ENCODE results near the gene NLRP3. TPM values are rescaled to one million over a fixed set of nuclear protein-coding genes. Genes with fewer than 3 reads are reported as not detected.

Gene NLRP3
- total and polyA plus RNA-seq, 2 of the 13 experiments (the other 11 are each of a cell fraction or from before 2014, with no cell fraction given): not detected

GRCh38 chr1:247496581-247497285, 80.8 kb downstream of the NLRP3 start:
- ATAC-seq (no peak), FAIRE-seq (no peak), DNase-seq (ENCODE audit: low spot score) (no peak)
- H3K9me3 ChIP-seq (ENCODE audit: low read length): no peaks in the 10 kb centered on the region
- no peaks in the 10 kb centered on the region for H3K79me2 ChIP-seq (ENCODE audit: insufficient read depth, low read length)
- no peaks in the 10 kb centered on the region for H3K4me1 ChIP-seq (ENCODE audit: insufficient read depth, low read length)
- ChIA-PET POLR2A (no interaction called here), CTCF (ENCODE audit: low intra/inter-chr PET ratio, low total read pairs) (no interaction called here)
- H3K4me3 ChIP-seq (replicated peaks in 1 of 3; ENCODE audit: insufficient read depth in 1 of 3, low read depth in 2 of 3, low read length in 3 of 3): no peak overlapping the region
- no peaks in the 10 kb centered on the region for H4K20me1 ChIP-seq (ENCODE audit: insufficient read depth, low read length)
- no peaks in the 10 kb centered on the region for H3K36me3 ChIP-seq (replicated peaks in 1 of 2; ENCODE audit: control insufficient read depth in 1 of 2, insufficient read depth in 2 of 2, low read length in 2 of 2)
- H3K27me3 ChIP-seq (ENCODE audit: control insufficient read depth in 1 of 2, insufficient read depth in 2 of 2, low read length in 2 of 2): 0 out of 5 replicates have a peak, but pooled peaks cover 0 to 3% of the 10 kb centered on the region in 2 experiments
- no peak overlapping the region for H3K27ac ChIP-seq (ENCODE audit: extremely low read length, insufficient read depth, low read length)
- H3K4me2 ChIP-seq (ENCODE audit: low read depth, low read length): no peak overlapping the region
- 15% methylated on average over 9 of the region's 10 CpGs for WGBS (ENCODE audit: low lambda C conversion rate)
- TF ChIP-seq HNF1B (CRISPR knock-in tag; IDR thresholded peaks at IDR 0.05): no peak
- TF ChIP-seq ZBTB1 (CRISPR knock-in tag; IDR thresholded peaks at IDR 0.05; ENCODE audit: borderline replicate concordance): no peak
- TF ChIP-seq ZNF121 (CRISPR knock-in tag; IDR thresholded peaks at IDR 0.05): no peak
- no peak for TF ChIP-seq PBX3 (CRISPR knock-in tag; IDR thresholded peaks at IDR 0.05; ENCODE audit: borderline replicate concordance)
- no peak for TF ChIP-seq ZNF572 (CRISPR knock-in tag; IDR thresholded peaks at IDR 0.05)
- no peak for TF ChIP-seq ZNF263 (CRISPR knock-in tag; IDR thresholded peaks at IDR 0.05)
- no peak for TF ChIP-seq KDM4B (CRISPR knock-in tag; IDR thresholded peaks at IDR 0.05)
- no peak for TF ChIP-seq SIN3A (IDR thresholded peaks at IDR 0.05; ENCODE audit: borderline replicate concordance, low read depth, low read length)
- TF ChIP-seq TGIF2 (CRISPR knock-in tag; IDR thresholded peaks at IDR 0.05): no peak
- no peak for TF ChIP-seq SRSF9 (IDR thresholded peaks at IDR 0.05; ENCODE audit: borderline replicate concordance, insufficient read depth, low read depth, low read length, poor library complexity, severe bottlenecking)
- TF ChIP-seq DNMT1 (CRISPR knock-in tag; IDR thresholded peaks at IDR 0.05): no peak
- TF ChIP-seq MEF2D (CRISPR knock-in tag; IDR thresholded peaks at IDR 0.05): no peak
- no peak for TF ChIP-seq GABPA (IDR thresholded peaks at IDR 0.05; ENCODE audit: low read depth, low read length)
- no peak for TF ChIP-seq GABPA (CRISPR knock-in tag; IDR thresholded peaks at IDR 0.05; ENCODE audit: low read depth)
- no peak for TF ChIP-seq MYNN (CRISPR knock-in tag; IDR thresholded peaks at IDR 0.05; ENCODE audit: low read depth)
- no peak overlapping the region for H2AFZ ChIP-seq (ENCODE audit: low read length)
- in situ Hi-C loops (cut with HindIII; ENCODE audit: extremely low pct_ligation_motif_present, low pct_unique_long_range_greater_than_20kb) (no loop called here), intact Hi-C loops (cut with micrococcal nuclease; ENCODE audit: unreplicated experiment) (no loop called here)
- H3K9ac ChIP-seq (ENCODE audit: insufficient read depth, low read depth, low read length): no peak overlapping the region
- no TSS peak for BruUV-seq (replicated peaks)

Measured in HepG2 (cell line).